Subcutaneous abdominal adipose tissue (tissue), 5 donors: Measurements from ENCODE around the gene DCUN1D3.

Experiments
- H3K27ac ChIP-seq: one replicate; pipeline ENCODE4 v1.7.0; 2013; ENCODE audit warnings: low read depth, mild to moderate bottlenecking, inconsistent platforms, low read length, moderate library complexity
- H3K27me3 ChIP-seq, 5 donors: one replicate each; pipeline ENCODE4 v1.7.0; 2013; ENCODE audit warnings: low read length in 5 of 5, inconsistent platforms in 1 of 5; ENCODE audit not compliant: control insufficient read depth in 5 of 5, insufficient read depth in 4 of 5
- H3K36me3 ChIP-seq, 5 donors: one replicate each; pipeline ENCODE4 v1.7.0; 2013; ENCODE audit warnings: low read length in 5 of 5; ENCODE audit not compliant: control insufficient read depth in 5 of 5, insufficient read depth in 5 of 5
- H3K4me1 ChIP-seq, 5 donors: one replicate each; pipeline ENCODE4 v1.7.0; 2013; ENCODE audit warnings: low read length in 5 of 5, mild to moderate bottlenecking in 3 of 5, moderate library complexity in 1 of 5; ENCODE audit not compliant: control insufficient read depth in 5 of 5, insufficient read depth in 5 of 5
- H3K4me3 ChIP-seq, 5 donors: one replicate each; pipeline ENCODE4 v1.7.0; 2013; ENCODE audit warnings: low read length in 5 of 5, low read depth in 1 of 5
- H3K9ac ChIP-seq, 5 donors: one replicate each; pipeline ENCODE4 v1.7.0; 2013; ENCODE audit warnings: low read length in 5 of 5, mild to moderate bottlenecking in 4 of 5, moderate library complexity in 3 of 5
- H3K9me3 ChIP-seq, 5 donors: one replicate each; pipeline ENCODE4 v1.7.0; 2013; ENCODE audit warnings: low read length in 5 of 5; ENCODE audit not compliant: control insufficient read depth in 5 of 5
- donor health status: healthy.
- donor health status: healthy.
- donor health status: healthy.
- donor health status: healthy.
- donor health status: healthy.

The DCUN1D3 gene

GRCh38 chr16:20920799-20921198 lies 20.6 kb upstream of the DCUN1D3 start:
- H3K4me3 ChIP-seq = no peak overlapping the region
- no peaks in the 10 kb centered on the region for H3K27me3 ChIP-seq
- peaks cover 0 to 8% (median 4%) of the 10 kb centered on the region in 5 donors for H3K36me3 ChIP-seq
- no peaks in the 10 kb centered on the region for H3K9me3 ChIP-seq
- H3K27ac ChIP-seq = no peak overlapping the region
- peaks cover 7 to 44% (median 30%) of the 10 kb centered on the region in 5 donors for H3K4me1 ChIP-seq
- no peak overlapping the region for H3K9ac ChIP-seq

- Histone ChIP-seq H3K27me3 (no peaks in the 10 kb centered on the region), H3K9me3 (no peaks in the 10 kb centered on the region), H3K4me3 (no peak overlapping the region), H3K4me1 (peaks cover 10 to 49% (median 35%) of the 10 kb centered on the region in 5 donors), H3K9ac (no peak overlapping the region), H3K36me3 (peaks cover 0 to 4% (median 2%) of the 10 kb centered on the region in 5 donors), H3K27ac (peak overlapping the region; percentile 85)
Observed at GRCh38 chr16:20920091-20920490, 19.9 kb upstream of the DCUN1D3 start.

DNA sequence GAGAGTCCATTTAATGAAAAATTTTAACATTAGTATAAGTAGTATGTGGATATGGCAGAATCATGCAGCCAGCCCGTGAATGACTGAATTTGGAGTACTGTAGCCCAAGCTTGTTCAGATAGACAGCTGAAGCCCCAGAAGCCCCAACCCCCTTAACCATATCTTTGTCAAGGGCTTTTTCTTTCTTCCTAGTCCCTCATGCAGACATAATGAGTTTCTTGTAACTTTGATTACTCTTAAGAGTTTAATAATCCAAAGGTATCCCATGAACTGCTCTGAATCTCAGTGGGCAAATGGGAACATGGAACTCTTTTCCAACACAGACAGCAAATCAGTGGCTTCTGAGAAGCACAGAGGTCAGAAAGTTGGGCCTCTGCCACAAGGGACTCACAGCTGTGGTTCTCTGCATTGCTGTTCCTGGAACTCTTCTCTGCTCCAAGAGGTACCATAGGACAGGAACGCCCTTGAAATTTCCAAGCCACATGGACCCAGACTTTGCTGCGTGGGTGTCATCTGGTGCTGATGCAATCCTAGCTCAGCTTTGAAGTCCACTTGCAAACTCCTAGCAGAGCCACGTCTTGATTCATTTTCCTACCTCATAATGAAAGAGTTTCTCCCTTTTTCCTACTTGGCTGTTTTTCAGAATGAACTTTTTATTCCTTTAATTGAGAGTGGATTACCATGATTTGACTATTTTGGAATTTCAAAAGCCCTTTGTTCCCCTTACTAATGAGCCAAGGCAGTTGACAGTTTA lies 18.5 kb upstream of the DCUN1D3 start:
- Histone ChIP-seq H3K36me3 (peaks cover 0 to 2% (median 0%) of the 10 kb centered on the region in 5 donors), H3K9ac (peak overlapping the region in 1 of 5 donors; percentile 65), H3K27me3 (no peaks in the 10 kb centered on the region), H3K4me3 (no peak overlapping the region), H3K9me3 (no peaks in the 10 kb centered on the region), H3K27ac (peak overlapping the region; percentile 86), H3K4me1 (peaks cover 12 to 48% (median 37%) of the 10 kb centered on the region in 5 donors)

DNA sequence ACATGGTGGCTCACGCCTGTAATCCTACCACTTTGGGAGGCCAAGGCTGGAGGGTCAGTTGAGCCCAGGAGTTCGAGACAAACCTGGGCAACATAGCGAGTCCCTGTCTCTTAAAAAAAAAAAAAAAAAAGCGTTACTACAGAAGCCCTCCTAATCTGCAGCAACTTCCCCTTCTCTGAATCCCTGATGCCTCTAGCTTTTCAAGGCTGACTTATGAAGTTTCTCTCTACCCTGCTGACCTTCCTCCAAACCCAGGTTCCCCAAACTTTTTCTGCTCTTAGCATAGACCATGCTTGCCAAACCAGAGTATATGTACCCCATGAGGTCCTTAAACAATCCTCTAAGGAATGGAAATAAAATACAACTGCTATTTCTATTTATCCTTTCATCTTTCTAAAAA lies 16.8 kb upstream of the DCUN1D3 start:
- Histone ChIP-seq H3K9ac (peak overlapping the region in 1 of 5 donors; percentile 40), H3K9me3 (no peaks in the 10 kb centered on the region), H3K27me3 (no peaks in the 10 kb centered on the region), H3K36me3 (peaks cover 0 to 2% (median 0%) of the 10 kb centered on the region in 5 donors), H3K4me3 (no peak overlapping the region), H3K27ac (peak overlapping the region; percentile 86), H3K4me1 (peaks cover 12 to 59% (median 45%) of the 10 kb centered on the region in 5 donors)

GRCh38 chr16:20916289-20916688 lies 16.1 kb upstream of the DCUN1D3 start:
- peaks cover 14 to 66% (median 52%) of the 10 kb centered on the region in 5 donors for H3K4me1 ChIP-seq
- H3K9me3 ChIP-seq = no peaks in the 10 kb centered on the region
- peak overlapping the region; percentile 86 for H3K27ac ChIP-seq
- H3K4me3 ChIP-seq = no peak overlapping the region
- H3K27me3 ChIP-seq = no peaks in the 10 kb centered on the region
- peaks cover 0 to 2% (median 0%) of the 10 kb centered on the region in 5 donors for H3K36me3 ChIP-seq
- H3K9ac ChIP-seq = no peak overlapping the region

DNA sequence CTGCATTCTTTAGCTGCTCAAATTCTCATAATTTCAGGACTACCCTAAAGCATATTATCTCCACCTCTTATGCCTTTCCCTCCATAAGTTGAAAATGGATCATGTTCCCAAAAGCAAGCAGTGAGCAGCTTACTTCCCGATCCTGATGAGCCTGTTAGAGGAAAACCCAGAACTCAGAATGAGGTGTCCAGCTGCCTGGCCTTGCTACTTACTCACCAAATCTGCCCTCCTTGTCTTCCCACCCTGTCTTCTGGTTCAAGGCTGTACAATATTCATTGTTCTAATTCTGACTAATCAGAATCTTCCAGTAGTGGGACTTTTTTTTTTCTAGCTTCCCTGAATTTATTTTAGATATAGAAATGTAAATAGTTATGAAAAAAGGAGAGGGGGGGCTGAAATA lies 11.2 kb upstream of the DCUN1D3 start:
- no peaks in the 10 kb centered on the region for H3K9me3 ChIP-seq
- H3K27me3 ChIP-seq = no peaks in the 10 kb centered on the region
- H3K4me3 ChIP-seq = no peak overlapping the region
- peaks cover 25 to 78% (median 70%) of the 10 kb centered on the region in 5 donors for H3K4me1 ChIP-seq
- H3K9ac ChIP-seq = peak overlapping the region; percentile 8 to 79 (median 35)
- H3K27ac ChIP-seq = peak overlapping the region; percentile 97
- no peaks in the 10 kb centered on the region for H3K36me3 ChIP-seq

GRCh38 chr16:20910781-20911321 lies 10.7 kb upstream of the DCUN1D3 start:
- no peaks in the 10 kb centered on the region for H3K27me3 ChIP-seq
- H3K9me3 ChIP-seq = no peaks in the 10 kb centered on the region
- peak overlapping the region in 4 of 5 donors; percentile 11 to 79 (median 44) for H3K9ac ChIP-seq
- H3K4me3 ChIP-seq = no peak overlapping the region
- H3K36me3 ChIP-seq = no peaks in the 10 kb centered on the region
- H3K4me1 ChIP-seq = peaks cover 25 to 78% (median 70%) of the 10 kb centered on the region in 5 donors
- H3K27ac ChIP-seq = peak overlapping the region; percentile 97

- Histone ChIP-seq H3K9me3 (no peaks in the 10 kb centered on the region), H3K27ac (peak overlapping the region; percentile 97), H3K36me3 (no peaks in the 10 kb centered on the region), H3K4me1 (peaks cover 25 to 93% (median 89%) of the 10 kb centered on the region in 5 donors), H3K4me3 (peak overlapping the region in 2 of 5 donors; percentile 10 to 24), H3K27me3 (no peaks in the 10 kb centered on the region), H3K9ac (peak overlapping the region in 4 of 5 donors; percentile 4 to 70 (median 54))
Observed at GRCh38 chr16:20906341-20907255, 6.4 kb upstream of the DCUN1D3 start.

GRCh38 chr16:20905576-20905975 lies 5.4 kb upstream of the DCUN1D3 start:
- Histone ChIP-seq H3K36me3 (no peaks in the 10 kb centered on the region), H3K4me3 (peak overlapping the region in 2 of 5 donors; percentile 24 to 38), H3K27ac (peak overlapping the region; percentile 97), H3K9me3 (no peaks in the 10 kb centered on the region), H3K4me1 (peaks cover 21 to 90% (median 84%) of the 10 kb centered on the region in 5 donors), H3K9ac (peak overlapping the region in 4 of 5 donors; percentile 39 to 70 (median 60)), H3K27me3 (no peaks in the 10 kb centered on the region)
